Measurements from ENCODE around the gene LCK.
"Not testable (repeated sequence)": the region's sequence is repeated elsewhere in the genome, so short reads cannot be mapped to it uniquely, and the experiment has no call there.

The LCK gene

DNA sequence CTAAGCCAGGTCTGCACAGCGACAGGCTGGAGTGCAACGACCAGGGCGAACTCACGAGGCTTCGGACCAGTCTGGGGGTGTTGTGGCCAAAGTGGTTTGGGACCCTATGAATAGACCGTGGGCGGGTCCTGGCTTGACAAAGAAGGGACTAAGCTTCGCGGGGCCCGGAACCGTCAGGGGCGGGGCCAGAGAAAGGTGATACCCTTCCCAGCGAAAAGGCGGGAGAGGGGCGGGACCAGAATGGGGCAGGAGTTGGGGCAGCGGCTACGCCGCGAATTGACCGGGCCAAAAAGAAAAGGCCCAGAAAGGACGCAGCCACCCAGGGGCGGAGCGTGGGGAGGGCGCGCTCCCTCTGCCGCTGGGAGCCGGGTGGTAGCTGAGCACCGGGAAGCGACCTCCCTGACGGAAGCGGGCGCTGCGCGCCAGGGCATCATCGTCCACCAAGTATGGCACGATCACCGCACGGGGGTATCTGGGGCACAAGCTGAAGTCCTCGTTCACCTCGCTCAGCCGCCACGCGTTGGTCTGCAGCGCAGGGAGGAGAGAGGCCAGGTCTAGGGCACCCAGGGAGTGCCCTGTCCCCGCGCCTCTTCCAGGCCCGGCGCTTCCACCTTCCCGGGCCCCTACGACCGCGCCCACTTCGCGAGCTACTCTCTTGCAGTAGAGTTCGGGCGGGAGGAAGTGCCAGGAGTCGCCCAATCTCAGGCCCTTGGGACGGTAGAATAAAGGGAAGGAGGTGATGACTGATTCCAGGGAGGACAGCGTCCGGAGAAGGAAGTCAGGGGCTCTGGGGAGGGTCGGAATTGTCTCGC is 10.7 kb upstream of the LCK start:
- peak; percentile 48 for DNase-seq

DNA sequence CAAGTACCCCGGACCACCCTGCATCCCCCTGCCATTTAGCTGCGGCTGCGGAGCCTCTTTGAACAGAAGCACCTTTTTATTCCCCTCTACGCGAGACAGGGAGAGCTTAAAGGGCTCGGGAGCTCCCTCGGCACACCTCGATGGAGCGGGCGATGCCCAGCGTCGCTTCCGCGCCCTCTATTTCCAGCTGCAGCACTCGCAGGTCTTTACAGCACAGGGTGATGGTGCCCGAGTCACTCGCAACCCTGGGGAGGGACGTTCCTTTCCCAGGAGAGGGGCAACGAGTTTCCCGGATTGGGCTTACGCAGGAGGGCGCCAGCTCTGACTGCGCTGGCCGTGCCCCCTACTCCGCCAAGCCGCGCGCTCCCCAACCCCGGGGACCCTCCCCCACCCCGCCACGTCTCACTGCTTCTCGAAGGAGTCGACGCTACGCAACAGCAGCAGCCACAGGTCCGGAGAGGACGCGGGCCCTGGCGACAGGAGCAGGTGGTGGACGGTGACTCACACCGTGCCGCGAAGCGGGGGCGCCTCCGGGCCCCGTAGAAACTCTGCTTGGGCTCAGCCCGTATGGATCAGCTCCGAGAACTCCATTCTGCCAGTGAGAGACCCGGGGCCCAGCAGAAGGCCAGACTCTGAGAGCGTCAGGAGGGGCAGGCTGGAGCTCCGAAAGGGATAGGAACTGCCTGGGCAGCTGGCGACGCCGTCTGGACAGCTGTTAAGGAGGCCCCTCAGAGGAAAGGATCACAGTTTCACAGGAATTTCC is 9.9 kb upstream of the LCK start:
- DNase-seq = peak; percentile 47

DNA sequence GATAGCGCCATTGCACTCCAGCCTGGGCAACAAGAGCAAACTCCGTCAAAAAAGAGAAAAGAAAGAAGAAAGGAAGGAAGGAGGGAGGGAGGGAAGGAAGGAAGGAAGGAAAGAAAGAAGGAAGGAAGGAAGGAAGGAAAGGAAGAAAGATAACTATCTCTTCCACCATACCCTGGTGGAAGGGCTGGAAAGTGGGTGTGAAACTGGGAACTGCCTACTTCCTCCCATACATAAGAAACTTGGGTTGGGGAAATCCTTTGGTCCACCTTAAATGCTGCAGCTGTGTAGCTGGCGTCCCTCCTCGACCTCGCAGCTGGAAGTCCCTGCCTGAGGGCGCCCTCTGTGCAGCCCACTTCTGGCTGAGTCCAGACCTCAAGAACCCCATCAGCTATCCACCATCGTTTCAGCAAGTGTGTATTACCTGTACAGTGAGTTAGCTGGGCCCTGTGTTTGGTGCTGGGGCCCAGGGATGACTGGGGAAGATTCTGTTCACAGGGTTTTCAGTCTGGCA is 8.7 kb upstream of the LCK start:
- no peak for DNase-seq

DNA sequence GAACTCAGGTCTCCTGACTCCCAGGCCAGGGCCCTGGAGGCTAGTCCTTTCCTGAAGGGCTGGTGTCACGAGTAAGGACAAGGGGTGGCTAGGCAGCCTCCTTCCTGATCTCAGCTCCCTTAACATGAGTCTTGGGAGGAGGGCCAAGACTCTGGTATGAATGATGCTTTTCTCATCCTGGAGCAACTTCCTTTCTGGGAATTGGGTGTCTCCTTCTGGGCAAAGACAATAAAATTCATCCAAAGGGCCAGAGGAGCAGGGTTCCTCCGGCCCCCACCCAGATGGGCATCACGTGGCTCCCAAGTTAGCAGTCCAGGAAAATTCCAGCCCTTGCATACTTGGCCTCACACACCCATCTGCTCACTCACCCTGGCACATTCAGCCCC is 4.2 kb upstream of the LCK start, which contains the start of gene FAM167B:
Gene FAM167B (plus strand): TSS at position 335 of the 386 bp plus-strand sequence. CDS start 200 bp downstream, outside the sequence.
- no peak for DNase-seq

DNA sequence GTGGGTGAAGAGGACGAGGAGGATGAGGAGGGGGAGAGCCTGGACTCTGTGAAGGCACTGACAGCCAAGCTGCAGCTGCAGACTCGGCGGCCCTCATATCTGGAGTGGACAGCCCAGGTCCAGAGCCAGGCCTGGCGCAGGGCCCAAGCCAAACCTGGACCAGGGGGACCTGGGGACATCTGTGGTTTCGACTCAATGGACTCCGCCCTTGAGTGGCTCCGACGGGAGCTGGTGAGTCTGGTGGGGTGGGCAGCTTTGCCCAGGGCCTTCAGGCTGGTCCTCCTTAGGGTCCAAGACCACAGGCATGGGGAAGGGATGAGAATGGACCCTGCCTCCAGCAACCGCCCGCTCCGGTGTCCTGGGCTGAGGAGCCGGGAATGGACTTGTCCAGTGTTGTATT is 3.6 kb upstream of the LCK start:
- no peak for DNase-seq

DNA sequence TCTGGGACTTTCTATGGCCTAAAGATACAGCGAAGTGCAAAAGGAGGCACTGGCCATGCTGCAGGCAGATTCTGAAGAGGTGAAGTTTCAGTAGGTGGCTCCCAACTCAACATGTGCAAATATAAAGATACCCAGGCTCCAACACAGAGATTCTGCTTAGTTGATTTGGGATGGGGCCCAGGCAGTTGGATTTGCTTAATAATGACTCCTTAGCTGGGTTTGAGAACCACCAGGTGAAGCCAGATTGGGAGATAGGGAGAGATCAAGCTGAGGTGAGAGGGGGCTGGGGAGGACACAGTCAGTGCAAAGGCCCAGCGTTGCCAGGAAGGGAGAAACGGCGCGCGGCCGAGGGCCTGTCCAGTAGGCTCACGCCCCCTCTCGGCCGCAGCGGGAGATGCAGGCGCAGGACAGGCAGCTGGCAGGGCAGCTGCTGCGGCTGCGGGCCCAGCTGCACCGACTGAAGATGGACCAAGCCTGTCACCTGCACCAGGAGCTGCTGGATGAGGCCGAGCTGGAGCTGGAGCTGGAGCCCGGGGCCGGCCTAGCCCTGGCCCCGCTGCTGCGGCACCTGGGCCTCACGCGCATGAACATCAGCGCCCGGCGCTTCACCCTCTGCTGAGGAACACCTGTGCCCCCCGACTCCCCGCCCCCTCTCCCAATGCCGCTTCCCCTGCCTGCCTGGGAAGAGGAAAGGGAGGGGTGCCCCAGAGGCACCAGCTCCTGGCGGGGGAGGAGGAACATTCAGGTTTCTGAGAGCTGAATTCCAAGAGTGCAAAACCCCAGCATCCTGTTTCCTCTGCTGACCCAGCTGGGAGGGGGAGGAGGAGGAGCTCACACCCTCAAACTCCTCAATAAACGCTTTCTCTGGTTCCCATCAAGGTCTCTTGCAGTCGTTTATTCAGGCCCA is 2.8 kb upstream of the LCK start:
- peak; percentile 77 for DNase-seq

DNA sequence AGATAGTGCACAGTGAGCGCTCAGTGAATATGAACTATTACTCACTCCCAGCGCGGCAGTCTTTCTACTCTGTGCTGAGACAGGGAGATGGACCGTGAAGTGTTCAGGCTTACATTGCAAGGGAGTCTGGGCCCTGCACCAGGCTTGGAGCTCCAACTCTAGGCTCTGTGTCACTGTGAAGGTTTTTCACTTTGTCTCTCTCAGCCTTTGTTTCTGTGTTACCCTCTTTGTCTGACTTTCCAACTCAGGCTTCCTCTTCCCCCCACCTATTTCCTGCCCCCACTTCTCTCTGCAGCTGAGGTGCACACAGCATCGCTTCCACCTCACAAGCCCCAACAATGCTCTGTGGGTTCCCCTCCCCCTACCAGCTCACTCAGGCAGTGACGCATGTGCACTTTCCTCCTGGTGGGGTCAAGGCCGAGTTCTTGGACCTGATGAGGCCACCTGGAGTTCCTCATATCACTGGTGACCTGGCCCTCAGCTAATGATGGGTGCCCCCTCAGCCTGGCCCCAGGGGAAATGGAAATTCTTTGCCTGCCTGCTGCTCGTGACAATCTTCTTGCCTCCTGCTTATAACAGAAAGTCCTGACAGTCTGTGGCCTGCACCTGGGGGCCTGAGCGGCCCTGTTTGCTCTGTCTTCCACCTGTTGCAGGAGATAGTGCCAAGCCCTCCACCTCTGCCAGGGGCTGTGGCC is 1.1 kb upstream of the LCK start:
- DNase-seq = peak; percentile 66

DNA sequence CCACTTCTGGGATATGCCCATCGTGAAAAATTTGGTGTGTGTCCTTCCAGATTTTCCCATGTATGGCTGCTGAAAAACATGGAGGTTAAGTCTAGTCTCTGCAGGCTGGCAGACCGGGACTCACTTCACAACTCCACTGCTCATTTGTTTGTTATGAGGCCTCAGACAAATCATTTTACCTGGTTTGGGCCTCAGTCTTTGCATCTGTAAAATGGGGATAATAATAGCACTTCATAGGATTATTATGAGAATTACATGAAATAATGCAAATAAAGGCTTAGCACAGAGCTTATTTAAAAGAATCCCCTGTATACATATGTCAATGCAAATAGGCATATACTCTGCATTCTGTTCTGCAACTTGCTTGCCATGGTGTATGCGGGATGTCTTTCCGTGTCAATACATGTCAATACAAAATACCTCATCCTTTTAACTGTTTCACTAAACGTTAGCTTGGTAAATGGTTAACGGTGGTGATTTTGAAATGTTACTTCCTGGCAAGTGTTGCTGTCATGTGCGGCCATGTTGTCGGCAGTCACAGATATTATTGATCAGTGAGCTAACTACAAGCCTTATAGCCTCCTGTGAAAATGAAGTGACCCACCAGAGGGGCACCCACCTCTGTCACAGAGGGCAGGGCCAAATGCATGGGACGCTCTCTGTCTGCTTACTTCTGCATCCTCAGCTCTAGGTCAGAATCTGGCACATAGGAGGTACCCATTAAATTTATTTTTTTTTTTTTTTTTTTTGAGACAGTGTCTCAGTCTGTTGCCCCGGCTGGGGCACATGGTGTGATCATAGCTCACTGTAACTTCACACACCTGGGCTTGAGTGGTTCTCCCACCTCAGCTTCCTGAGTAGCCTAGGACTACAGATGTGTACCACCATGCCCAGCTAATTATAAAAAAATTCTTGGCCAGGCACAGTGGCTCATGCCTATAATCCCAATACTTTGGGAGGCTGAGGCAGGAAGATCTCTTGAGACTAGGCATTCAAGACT is 4.3 kb downstream of the LCK start:
- DNase-seq = no peak

DNA sequence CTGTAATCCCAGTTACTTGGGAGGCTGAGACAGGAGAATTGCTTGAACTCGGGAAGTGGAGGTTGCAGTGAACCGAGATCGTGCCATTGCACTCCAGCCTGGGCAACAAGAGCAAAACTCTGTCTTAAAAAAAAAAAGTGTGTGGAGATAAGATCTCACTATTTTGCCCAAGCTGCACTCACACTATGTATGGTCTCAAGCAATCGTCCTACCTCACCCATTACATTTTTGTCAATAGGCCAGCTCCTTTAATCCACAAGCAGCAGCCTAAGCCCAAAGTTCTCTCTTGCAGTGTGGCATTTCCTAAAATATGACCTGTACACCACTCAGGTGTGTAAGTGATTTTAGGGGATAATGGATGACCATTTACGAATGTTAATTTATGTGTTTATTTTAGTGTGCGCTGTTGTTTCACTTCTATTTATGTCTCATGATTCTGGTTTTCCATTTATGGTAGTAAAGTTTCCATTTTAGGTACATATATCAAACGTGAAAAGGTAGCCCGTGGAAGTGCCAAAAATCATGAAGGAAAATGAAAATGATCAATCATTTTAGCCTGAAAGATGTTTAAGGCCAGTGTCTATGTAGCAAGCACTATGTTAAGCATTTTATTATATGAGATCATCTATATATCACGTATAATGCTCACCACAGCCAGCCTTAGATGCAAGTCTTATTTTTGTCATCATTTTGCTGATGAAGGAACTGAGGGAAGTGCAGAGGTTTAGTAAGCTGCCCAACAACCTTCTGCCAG is 5.6 kb downstream of the LCK start:
- DNase-seq = no peak

DNA sequence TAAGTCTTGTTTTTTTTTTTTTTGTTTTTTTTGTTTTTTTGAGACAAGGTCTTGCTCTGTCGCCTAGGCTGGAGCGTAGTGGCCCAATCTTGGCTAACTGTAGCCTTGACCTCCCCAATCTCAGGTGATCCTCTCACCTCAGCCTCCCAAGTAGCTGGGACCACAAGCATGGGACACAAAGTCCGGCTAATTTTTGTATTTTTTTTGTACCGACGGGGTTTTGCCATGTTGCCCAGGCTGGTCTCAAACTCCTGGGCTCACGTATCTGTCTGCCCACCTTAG is 6.1 kb downstream of the LCK start:
- no peak for DNase-seq

DNA sequence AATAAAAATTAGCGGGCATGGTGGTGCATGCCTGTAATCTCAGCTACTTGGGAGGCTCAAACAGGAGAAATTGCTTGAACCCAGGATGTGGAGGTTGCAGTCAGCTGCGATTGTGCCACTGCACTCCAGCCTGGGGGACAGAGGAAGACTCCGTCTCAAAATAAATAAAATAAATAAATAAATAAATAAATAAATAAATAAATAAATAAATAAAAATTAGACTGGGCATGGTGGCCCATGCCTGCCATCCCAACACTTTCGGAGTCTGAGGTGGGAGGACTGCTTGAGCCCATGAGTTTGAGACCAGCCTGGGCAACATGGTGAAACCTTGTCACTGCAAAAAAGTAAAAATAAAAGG is 12.2 kb downstream of the LCK start:
- DNase-seq = not testable (repeated sequence)

DNA sequence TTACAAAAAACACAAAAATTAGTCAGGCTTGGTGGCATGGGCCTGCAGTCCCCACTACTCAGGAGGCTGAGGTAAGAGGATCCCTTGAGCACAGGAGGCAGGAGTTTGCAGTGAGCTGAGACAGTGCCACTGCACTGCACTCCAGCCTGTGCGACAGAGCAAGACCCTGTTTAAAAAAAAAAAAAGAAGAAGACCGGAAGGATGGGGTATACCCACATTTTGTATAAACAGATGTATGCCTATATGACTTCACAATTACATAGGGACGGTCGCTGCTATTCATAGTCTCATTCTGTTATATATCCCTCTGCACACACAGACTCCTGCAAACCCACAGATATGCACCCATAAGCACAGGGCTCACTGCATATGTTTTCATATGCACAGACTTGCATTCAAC is 12.7 kb downstream of the LCK start:
- no peak for DNase-seq

DNA sequence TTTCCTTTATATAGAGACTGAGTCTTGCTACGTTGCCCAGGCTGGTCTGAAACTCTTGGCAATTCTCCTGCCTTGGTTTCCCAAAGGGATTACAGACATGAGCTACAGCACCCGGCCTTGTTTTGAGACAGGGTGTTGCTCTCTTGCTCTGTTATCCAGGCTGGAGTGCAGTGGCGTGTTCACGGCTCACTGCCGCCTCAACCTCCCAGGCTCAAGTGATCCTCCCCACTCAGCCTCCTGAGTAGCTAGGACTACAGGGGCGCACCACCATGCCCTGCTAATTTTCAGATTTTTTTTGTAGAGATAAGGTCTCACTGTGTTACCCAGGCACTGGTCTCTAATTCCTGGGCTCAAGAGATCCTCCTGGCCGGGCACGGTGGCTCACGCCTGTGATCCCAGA is 14.8 kb downstream of the LCK start:
- no peak for DNase-seq

DNA sequence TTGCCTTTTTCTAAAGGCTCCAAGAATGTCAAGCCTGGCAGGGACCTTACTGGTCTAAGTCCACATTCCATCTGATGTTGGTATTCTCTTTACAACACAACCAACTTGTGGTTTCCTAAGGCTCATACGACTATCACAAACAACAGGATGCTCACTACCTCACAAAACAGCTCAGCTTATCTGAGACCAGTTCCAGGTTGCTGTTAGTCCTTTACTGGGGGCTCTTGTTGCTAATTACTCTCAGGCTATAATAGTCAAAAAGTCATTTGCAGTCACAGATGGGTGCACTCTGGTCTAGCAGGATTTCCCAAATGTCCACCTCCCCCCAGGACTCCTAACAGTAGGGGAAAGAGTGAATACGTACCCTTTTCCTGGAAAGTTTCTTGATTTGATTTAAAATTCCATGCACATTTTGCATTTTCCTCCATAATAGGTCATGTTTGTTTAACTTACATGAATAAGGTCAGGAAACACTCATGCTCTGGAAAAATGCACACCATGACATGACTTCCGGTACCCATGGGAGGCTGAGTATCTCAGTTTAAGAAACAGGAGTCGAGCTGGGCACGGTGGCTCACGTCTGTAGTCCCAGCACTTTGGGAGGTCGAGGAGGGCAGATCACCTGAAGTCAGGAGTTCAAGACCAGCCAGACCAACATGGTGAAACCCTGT is 16.0 kb downstream of the LCK start:
- DNase-seq = no peak

DNA sequence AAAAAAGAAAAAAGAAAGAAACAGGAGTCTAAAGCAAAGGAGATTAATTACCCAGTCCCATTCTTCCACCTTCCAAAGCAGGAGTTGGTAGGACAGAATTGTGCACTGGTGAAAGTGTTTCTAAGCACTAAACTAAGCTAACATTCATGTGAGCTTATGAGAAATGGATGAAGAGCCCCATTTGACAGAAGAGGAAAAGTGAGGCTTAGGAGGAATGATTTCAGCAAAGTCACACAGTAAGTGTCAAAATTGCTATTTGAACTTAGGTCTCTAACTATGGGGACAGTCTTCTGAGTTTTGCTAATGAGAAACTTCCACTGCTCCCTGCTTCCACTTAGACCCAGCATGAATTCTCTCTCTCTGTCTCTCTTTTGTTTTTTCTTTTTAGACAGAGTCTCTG is 18.7 kb downstream of the LCK start:
- no peak for DNase-seq

DNA sequence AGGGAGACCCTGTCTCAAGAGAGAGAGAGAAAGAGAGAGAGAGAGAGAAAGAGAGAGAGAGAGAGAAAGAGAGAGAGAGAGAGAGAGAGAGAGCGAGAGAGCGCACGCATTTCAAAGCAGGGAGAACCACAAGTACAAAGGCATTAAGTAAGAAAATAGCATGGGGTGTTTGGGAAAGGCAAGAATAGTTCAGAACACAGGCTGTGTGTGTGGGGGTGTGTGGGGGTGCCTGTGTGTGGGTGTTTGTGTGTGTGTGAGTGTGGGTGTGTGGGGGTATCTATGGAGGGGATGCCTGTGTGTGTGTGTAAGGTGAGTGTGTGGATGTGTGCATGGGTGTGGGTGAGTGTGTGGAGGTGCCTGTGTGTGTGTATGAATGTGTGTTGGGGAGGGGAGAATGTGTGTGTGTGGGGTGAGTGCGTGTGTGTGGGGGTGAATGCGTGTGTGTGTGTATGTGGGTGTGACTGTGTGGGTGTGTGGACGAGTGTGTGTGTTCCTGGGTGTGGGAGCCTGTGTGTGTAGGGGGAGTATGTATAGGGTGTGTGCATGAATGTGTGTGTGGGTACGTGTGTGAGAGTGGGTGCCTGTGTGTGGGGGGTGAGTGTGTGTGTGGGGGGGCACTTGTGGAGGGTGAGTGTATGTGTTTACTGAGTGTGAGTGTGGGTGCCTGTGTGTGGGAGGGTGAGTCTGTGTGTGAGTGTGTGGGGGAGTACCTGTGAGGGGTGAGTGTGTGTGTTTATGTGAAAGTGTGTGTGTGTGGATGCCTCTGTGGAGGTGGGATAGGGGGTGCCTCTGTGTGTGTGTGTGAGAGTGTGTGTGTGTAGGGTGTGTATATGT is 21.7 kb downstream of the LCK start:
- DNase-seq = no peak

DNA sequence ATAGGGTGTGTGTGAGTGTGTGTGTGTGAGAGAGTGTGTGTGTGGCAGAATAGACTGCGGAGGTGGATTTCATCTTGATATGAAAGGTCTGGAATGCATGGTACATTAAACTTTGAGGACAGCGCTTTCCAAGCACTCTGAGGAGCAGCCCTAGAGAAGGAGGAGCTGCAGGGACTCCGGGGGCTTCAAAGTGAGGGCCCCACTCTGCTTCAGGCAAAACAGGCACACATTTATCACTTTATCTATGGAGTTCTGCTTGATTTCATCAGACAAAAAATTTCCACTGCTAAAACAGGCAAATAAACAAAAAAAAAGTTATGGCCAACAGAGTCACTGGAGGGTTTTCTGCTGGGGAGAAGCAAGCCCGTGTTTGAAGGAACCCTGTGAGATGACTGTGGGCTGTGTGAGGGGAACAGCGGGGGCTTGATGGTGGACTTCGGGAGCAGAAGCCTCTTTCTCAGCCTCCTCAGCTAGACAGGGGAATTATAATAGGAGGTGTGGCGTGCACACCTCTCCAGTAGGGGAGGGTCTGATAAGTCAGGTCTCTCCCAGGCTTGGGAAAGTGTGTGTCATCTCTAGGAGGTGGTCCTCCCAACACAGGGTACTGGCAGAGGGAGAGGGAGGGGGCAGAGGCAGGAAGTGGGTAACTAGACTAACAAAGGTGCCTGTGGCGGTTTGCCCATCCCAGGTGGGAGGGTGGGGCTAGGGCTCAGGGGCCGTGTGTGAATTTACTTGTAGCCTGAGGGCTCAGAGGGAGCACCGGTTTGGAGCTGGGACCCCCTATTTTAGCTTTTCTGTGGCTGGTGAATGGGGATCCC is 22.5 kb downstream of the LCK start:
- peak; percentile 70 for DNase-seq

DNA sequence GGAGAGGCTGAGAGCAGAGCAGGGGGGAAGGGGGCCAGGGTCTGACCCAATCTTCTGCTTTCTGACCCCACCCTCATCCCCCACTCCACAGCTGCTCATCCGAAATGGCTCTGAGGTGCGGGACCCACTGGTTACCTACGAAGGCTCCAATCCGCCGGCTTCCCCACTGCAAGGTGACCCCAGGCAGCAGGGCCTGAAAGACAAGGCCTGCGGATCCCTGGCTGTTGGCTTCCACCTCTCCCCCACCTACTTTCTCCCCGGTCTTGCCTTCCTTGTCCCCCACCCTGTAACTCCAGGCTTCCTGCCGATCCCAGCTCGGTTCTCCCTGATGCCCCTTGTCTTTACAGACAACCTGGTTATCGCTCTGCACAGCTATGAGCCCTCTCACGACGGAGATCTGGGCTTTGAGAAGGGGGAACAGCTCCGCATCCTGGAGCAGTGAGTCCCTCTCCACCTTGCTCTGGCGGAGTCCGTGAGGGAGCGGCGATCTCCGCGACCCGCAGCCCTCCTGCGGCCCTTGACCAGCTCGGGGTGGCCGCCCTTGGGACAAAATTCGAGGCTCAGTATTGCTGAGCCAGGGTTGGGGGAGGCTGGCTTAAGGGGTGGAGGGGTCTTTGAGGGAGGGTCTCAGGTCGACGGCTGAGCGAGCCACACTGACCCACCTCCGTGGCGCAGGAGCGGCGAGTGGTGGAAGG is 23.7 kb downstream of the LCK start:
- DNase-seq = no peak
